Rectal smooth muscle tissue (tissue), 1 donor: Measurements from ENCODE around the gene GCNT2.
"Not testable (repeated sequence)": the region's sequence is repeated elsewhere in the genome, so short reads cannot be mapped to it uniquely, and the experiment has no call there.

Experiments used
- H3K27ac ChIP-seq: one replicate; pipeline ENCODE4 v1.7.0; 2013; ENCODE audit warnings: low read depth, low read length, inconsistent platforms
- H3K27me3 ChIP-seq: one replicate; pipeline ENCODE4 v1.7.0; 2013; ENCODE audit warnings: low read length; ENCODE audit not compliant: control insufficient read depth, insufficient read depth
- H3K36me3 ChIP-seq: one replicate; pipeline ENCODE4 v1.7.0; 2013; ENCODE audit warnings: low read length; ENCODE audit not compliant: control insufficient read depth, insufficient read depth
- H3K4me1 ChIP-seq: one replicate; pipeline ENCODE4 v1.7.0; 2013; ENCODE audit warnings: low read length; ENCODE audit not compliant: control insufficient read depth, insufficient read depth
- H3K4me3 ChIP-seq: one replicate; pipeline ENCODE4 v1.7.0; 2013; ENCODE audit warnings: low read length
- H3K9ac ChIP-seq: one replicate; pipeline ENCODE4 v1.7.0; 2013; ENCODE audit warnings: low read length

GCNT2 gene

DNA sequence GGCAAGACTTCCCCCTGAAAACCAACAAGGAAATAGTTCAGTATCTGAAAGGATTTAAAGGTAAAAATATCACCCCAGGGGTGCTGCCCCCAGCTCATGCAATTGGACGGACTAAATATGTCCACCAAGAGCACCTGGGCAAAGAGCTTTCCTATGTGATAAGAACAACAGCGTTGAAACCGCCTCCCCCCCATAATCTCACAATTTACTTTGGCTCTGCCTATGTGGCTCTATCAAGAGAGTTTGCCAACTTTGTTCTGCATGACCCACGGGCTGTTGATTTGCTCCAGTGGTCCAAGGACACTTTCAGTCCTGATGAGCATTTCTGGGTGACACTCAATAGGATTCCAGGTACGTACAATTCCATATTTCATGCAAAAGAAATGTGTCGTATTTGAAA, 35.8 kb downstream of the GCNT2 start:
- Histone ChIP-seq H3K27me3 (no peaks in the 10 kb centered on the region), H3K4me1 (peaks cover 16% of the 10 kb centered on the region), H3K36me3 (no peaks in the 10 kb centered on the region), H3K9ac (peak overlapping the region; percentile 20), H3K4me3 (peak overlapping the region; percentile 67), H3K27ac (peak overlapping the region; percentile 84)

DNA sequence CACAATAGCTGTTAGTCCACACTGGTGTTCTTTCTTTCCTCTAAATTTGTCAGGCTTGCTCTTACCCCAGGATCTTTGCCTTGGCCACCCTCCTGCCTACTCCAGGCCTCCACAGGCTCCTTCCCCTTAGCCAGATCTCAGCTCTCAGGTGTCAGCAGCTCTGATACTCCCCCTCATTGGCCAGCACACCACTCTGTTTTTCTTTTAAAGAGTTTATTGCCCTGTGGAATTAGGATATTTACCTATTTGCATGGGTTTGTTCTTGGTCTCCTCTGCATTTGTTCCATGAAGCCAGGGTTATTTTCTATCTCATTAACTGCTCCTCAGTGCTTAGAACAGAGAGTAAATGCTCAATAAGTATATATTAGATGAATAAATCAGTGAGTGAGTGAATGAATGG, 36.8 kb downstream of the GCNT2 start:
- H3K4me1 ChIP-seq: peaks cover 16% of the 10 kb centered on the region
- H3K4me3 ChIP-seq: peak overlapping the region; percentile 67
- H3K27ac ChIP-seq: peak overlapping the region; percentile 84
- H3K9ac ChIP-seq: no peak overlapping the region
- H3K27me3 ChIP-seq: no peaks in the 10 kb centered on the region
- peaks cover 2% of the 10 kb centered on the region for H3K36me3 ChIP-seq

DNA sequence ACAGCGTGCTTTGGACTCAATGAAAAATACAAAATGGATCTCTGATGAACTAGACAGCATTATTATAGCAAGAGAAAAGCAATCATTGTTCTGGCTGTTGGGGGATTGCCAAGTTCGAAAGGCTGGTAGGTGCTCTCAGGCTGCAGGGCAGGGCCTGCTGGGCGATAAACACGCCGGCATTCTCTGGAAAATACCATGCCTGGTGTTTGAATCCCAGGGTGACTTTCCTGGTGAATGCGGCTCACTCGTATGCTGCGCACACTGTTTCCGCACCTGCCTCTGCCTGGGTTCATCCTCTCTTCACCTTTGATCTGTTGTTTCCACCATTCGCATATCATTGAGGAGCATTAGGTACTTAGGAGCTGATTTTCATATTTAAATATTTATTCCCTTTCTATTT, 37.4 kb downstream of the GCNT2 start:
- Histone ChIP-seq H3K4me1 (peaks cover 16% of the 10 kb centered on the region), H3K4me3 (peak overlapping the region; percentile 67)

DNA sequence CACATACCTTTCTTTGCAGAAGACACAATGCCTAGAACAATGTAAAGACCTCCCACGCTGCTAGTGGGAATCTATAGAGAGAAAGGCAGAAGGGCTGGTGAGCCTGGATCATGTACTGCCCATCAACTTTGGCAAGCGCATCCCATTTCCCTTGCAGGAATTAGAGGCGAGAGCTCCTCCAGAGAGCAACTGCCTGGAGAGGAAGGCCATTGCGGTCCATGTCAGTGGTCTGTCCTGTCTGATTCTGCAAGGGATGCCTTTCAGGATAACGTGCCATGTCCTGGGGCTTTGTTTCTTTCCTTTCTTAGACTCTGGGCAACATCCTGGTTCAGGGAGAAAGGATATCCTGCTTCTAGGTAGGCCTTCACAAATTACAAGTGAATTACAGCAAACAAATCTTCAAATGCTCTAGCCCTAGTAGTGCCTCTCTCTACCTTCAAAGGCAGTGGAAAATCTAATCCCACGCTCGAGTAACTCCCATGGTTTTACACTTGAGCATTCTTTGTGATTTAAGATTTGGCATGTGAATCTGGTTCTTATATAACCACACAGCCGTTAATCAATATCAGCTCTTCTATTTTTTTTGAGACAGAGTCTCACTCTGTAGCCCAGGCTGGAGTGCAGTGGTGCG, 38.5 kb downstream of the GCNT2 start:
- Histone ChIP-seq H3K27ac (peak overlapping the region; percentile 31), H3K36me3 (peaks cover 2% of the 10 kb centered on the region), H3K4me1 (peaks cover 12% of the 10 kb centered on the region), H3K27me3 (no peaks in the 10 kb centered on the region), H3K4me3 (peak overlapping the region; percentile 44), H3K9ac (no peak overlapping the region)

More for the DNA sequence above, 37.4 kb downstream of the GCNT2 start:
- no peak overlapping the region for H3K9ac ChIP-seq
- H3K36me3 ChIP-seq: peaks cover 2% of the 10 kb centered on the region
- peak overlapping the region; percentile 49 for H3K27ac ChIP-seq
- H3K27me3 ChIP-seq: no peaks in the 10 kb centered on the region

DNA sequence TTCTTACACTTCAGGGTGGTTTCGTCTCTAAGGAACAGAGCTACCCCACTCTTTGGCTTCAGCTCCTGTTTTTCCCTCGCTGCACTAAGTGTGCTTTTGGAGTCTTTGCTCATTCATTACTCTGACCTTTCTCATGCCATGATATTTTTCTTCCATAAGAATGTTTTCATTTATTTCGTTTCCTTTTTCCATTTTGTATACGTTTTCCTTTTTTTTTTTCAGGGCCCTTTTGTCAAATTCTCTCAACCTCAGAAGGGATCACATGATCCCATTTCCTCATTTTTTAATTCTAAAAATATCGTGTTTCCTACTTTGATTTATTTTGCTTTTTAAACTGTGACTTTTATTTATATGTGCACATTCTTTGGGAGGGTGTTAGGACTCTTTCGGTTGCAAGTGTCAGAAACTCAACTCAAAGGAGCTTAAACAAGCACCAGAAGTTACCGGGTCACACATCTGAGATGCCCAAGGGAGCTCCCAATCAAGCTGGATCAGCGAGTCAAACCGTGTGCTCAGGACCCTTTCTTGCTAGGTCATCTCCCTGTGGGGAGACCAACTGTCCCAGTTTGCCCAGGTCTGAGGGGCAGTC, 40.6 kb downstream of the GCNT2 start:
- Histone ChIP-seq H3K27ac (peak overlapping the region; percentile 43), H3K9ac (no peak overlapping the region), H3K4me1 (peaks cover 12% of the 10 kb centered on the region), H3K36me3 (peaks cover 2% of the 10 kb centered on the region), H3K4me3 (peak overlapping the region; percentile 34), H3K27me3 (no peaks in the 10 kb centered on the region)

DNA sequence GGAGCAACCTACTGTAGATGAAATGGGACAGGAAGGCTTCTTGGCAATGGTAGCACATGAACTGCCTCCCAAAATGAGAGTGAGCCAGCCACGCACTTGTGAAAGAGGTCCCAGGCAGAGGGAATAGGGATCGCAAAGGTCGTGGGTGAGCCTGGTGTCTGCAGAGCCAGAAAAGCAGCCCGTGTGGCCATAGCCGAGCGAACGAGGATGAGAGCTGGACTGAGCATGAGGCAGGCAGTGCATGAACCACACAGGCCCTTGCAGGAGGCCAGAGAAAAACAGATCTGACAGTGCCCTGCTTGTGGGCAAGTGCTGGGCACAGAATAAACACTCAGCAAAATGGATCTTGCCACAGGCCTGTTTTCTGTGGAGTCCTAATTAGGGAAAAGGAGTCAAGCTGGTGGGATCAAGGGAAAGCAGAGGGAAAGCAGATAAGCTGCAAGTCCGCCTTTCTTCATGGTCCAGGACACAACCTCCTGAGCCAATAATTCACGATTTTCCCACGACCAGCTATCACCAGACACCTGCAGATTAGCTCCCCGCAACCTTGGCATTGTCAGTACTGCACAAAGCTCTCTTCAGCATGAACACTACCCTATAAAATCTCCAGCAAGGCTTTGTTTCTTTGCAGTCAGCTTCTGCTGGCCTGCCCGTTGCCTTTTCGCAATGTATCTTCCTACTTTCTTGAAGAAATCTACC, 44.0 kb downstream of the GCNT2 start:
- H3K9ac ChIP-seq: no peak overlapping the region
- no peak overlapping the region for H3K4me3 ChIP-seq
- peaks cover 2% of the 10 kb centered on the region for H3K36me3 ChIP-seq
- no peaks in the 10 kb centered on the region for H3K27me3 ChIP-seq
- H3K27ac ChIP-seq: no peak overlapping the region
- peaks cover 9% of the 10 kb centered on the region for H3K4me1 ChIP-seq

DNA sequence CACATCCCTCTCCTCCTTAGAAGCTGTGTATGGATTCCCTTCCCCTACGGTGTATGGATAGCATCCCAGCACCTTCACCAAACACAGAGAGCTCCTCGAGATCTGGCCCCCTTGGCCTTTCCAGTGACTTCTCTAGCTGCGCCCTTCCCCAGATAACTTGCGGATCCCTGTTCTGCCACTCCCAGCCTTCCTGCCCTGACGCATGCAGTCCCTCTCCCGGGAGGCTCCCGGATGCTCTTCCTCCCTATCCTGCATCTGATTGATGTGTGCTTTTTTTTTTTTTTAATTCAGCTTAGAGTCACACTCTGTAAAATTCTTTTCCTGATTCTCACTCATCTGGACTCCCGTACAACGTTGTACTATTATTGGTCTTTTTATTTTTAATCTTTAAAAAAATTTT, 44.8 kb downstream of the GCNT2 start:
- no peak overlapping the region for H3K4me3 ChIP-seq
- no peaks in the 10 kb centered on the region for H3K27me3 ChIP-seq
- H3K27ac ChIP-seq: no peak overlapping the region
- peaks cover 2% of the 10 kb centered on the region for H3K36me3 ChIP-seq
- H3K9ac ChIP-seq: no peak overlapping the region
- peaks cover 7% of the 10 kb centered on the region for H3K4me1 ChIP-seq

DNA sequence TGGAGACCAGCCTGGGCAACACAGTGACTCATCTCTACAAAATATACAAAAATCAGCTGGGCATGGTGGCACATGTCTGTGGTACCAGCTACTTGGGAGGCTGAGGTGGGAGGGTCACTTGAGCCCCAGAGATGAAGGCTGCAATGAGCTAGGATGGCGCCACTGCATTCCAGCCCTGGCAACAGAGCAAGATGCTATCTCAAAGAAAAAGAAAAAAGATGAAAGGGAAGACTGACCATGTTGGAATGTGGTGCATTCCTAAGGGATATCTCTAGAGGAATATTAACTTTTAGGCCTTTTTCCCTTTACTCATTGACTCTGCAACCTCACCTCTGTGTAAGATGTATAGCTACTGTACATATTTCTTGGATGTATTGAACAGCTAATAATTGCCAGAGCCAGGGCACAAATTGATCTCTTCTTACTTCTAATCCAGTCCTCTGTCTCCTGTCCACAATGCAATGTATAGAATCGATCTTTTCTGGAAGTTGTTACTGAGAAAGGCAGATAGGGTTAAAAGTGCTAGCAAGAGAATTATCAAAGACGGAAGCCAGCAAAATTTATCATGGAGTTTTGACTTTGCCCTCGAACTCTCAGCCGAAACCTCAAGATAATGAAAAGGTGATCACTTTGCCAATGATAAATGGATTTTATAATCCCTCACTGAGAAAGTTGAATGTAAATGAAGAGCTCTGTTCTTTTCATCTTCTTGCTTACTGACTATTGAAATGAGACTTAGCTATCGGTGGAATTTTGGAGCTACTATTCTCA, 46.3 kb downstream of the GCNT2 start:
- no peak overlapping the region for H3K9ac ChIP-seq
- peaks cover 2% of the 10 kb centered on the region for H3K36me3 ChIP-seq
- no peaks in the 10 kb centered on the region for H3K27me3 ChIP-seq
- H3K27ac ChIP-seq: no peak overlapping the region
- peaks cover 3% of the 10 kb centered on the region for H3K4me1 ChIP-seq
- H3K4me3 ChIP-seq: no peak overlapping the region

DNA sequence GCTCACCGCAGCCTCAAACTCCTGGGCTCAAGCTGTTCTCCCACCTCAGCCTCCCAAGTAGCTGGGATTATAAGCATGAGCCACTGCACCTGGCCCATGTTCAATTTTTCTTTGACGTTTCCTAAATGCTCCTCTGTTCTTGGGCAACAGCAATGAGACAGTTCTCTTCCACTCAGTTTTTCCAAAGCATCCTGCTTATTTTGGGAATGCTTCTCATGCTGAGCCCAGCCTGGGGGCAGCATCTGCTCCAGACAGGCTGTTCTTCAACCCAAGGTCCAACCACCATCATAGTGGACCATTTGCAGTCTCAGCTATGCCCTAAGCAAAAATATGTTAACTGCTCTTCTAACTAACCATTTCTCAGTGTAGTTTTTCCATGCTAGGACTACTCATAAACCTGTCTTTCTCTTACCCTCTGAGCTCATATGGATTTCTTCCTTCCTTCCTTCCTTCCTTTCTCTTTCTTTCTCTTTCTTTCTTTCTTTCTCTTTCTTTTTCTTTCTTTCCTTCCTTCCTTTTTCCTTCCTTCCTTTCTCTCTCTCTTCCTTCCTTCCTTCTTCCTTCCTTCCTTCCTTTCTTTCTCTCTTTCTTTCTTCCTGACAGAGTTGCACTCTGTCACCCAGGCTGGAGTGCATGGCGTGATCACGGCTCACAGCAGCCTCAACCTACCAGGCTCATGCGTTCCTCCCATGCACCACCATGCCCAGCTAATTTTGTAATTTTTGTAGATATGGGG, 48.4 kb downstream of the GCNT2 start:
- no peaks in the 10 kb centered on the region for H3K27me3 ChIP-seq
- peaks cover 3% of the 10 kb centered on the region for H3K4me1 ChIP-seq
- peaks cover 2% of the 10 kb centered on the region for H3K36me3 ChIP-seq
- no peak overlapping the region for H3K9ac ChIP-seq
- peak overlapping the region; percentile 21 for H3K27ac ChIP-seq
- H3K4me3 ChIP-seq: no peak overlapping the region

DNA sequence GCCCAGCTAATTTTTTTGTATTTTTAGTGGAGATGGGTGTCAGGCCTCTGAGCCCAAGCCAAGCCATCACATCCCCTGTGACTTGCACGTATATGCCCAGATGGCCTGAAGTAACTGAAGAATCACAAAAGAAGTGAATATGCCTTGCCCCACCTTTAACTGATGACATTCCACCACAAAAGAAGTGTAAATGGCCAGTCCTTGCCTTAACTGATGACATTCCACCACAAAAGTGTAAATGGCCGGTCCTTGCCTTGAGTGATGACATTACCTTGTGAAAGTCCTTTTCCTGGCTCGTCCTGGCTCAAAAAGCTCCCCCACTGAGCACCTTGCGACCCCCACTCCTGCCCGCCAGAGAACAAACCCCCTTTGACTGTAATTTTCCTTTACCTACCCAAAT, 54.4 kb downstream of the GCNT2 start:
- H3K27ac ChIP-seq, H3K9ac ChIP-seq, H3K4me3 ChIP-seq, H3K36me3 ChIP-seq, H3K4me1 ChIP-seq, H3K27me3 ChIP-seq: not testable (repeated sequence)

DNA sequence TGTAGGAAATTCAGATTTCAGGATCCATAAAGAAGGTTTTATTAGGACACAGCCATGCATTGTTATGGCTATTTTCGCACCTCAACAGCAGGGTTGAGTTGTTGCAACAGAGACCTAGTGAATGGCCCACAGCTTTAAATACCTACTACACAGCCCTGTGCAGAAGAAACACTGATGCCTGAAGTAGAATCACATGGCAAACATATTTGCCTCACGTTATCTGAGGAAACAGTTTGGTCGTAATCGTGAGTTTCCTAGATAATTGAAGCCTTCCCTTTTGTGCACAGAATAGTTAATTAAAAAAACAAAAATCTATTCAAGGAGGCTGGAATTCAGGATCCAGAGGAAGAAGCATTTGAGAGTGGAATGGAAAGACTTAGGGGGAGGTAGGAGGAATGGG, 55.1 kb downstream of the GCNT2 start:
- no peaks in the 10 kb centered on the region for H3K27me3 ChIP-seq
- H3K4me3 ChIP-seq: no peak overlapping the region
- peaks cover 2% of the 10 kb centered on the region for H3K36me3 ChIP-seq
- no peak overlapping the region for H3K27ac ChIP-seq
- no peak overlapping the region for H3K9ac ChIP-seq
- no peaks in the 10 kb centered on the region for H3K4me1 ChIP-seq

DNA sequence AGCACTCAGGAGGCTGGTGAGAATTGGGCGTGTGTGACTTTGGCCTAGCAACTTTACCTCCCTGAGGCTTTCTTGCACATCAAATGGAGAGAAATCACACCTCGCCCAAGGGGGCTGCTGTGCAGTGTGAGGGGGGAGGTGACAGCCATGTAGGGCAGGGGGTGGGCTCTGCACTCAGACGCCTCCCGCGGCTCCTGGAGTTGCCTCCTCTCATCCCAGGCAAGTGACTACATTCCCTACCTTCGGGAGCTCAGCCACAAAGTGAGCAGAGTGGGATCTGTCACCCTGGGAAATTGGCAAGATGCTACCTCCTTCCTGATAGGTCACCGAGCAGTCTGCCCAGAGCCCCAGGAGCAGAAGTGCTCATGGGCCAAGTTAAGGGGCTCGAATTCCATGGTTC, 56.0 kb downstream of the GCNT2 start:
- Histone ChIP-seq H3K27ac (no peak overlapping the region), H3K4me1 (no peaks in the 10 kb centered on the region), H3K9ac (no peak overlapping the region), H3K27me3 (no peaks in the 10 kb centered on the region), H3K4me3 (no peak overlapping the region), H3K36me3 (peaks cover 2% of the 10 kb centered on the region)
